Measurements from ENCODE around the gene GALNT9.

DNA sequence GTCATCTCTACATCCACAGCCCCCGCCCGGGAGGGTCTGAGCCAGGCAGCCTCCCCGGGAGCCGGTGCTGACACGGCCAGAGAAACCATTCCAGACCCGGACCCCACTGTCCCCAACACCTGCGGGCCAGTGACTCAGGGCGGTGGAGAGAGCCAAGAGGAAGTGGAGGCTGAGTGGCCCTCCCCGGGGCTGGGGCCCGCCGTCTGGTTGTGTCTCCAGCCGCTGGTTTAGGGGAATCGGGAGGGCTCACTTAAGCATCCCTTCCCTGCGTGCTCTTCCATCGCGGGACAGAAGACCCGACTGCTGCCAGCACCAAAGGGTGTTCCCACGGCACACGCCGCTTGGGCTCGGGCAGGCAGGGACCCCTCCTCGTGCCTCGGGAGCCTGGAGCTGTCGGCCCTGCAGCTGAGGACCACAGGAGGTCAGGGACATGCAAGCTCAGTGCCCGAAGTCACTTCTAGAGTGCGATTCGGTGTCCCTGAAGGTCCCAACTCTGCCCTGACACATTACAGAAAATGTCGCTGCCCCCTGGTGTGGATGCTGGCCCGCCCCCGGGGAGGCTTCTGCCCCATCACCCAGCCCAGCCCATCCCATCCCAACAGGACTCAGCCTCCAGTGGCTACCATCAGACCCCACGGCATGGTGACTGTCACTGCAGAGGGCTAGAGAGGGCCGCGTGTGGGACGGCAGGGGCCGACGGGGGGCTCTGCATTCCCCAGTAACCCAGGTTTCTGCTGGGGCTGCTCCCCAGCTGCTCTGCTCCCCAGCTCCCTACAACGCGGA, 50.8 kb downstream of the GALNT9 start:
- TF ChIP-seq EZH2 (IDR thresholded peaks at IDR 0.05; ENCODE audit: low read length, unreplicated experiment): no peak
- TF ChIP-seq, protein P1, sequence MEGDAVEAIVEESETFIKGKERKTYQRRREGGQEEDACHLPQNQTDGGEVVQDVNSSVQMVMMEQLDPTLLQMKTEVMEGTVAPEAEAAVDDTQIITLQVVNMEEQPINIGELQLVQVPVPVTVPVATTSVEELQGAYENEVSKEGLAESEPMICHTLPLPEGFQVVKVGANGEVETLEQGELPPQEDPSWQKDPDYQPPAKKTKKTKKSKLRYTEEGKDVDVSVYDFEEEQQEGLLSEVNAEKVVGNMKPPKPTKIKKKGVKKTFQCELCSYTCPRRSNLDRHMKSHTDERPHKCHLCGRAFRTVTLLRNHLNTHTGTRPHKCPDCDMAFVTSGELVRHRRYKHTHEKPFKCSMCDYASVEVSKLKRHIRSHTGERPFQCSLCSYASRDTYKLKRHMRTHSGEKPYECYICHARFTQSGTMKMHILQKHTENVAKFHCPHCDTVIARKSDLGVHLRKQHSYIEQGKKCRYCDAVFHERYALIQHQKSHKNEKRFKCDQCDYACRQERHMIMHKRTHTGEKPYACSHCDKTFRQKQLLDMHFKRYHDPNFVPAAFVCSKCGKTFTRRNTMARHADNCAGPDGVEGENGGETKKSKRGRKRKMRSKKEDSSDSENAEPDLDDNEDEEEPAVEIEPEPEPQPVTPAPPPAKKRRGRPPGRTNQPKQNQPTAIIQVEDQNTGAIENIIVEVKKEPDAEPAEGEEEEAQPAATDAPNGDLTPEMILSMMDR (conservative IDR thresholded peaks at IDR 0.05; ENCODE audit: low read depth, low read length): no peak
